HTR-8/SVneo (cell line): ENCODE results near the gene DAZAP1.

Source experiments
- DNase-seq: peaks from one replicate; pipeline ENCODE4 v3.0.0; 2011; ENCODE audit warnings: low spot score, mixed read lengths; ENCODE audit not compliant: insufficient read length
- FAIRE-seq: peaks from 2 replicates; lab custom pipeline; 2011; peaks lifted over from hg19 to GRCh38; lab: Jason Lieb, UNC

DAZAP1 gene

DNA sequence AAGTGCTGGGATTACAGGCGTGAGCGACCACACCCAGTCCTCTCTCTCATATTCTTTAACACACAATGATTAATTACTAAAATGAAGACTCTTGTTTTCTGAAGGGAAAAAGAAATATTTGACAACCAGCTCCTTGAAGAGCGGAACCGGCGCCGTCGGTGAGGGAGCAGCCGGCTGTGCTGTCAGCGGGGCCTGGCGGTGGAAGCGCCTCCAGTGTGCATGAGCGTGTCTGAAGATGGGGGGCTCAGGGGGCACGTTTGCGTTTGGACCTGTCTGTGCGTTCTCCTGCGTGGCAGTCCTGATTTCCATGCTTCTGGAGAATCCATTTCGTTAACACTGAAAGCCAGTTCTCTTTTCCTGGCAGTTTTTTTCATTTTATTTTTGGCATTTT lies 31.0 kb upstream of the DAZAP1 start:
- no peak for FAIRE-seq

DNA sequence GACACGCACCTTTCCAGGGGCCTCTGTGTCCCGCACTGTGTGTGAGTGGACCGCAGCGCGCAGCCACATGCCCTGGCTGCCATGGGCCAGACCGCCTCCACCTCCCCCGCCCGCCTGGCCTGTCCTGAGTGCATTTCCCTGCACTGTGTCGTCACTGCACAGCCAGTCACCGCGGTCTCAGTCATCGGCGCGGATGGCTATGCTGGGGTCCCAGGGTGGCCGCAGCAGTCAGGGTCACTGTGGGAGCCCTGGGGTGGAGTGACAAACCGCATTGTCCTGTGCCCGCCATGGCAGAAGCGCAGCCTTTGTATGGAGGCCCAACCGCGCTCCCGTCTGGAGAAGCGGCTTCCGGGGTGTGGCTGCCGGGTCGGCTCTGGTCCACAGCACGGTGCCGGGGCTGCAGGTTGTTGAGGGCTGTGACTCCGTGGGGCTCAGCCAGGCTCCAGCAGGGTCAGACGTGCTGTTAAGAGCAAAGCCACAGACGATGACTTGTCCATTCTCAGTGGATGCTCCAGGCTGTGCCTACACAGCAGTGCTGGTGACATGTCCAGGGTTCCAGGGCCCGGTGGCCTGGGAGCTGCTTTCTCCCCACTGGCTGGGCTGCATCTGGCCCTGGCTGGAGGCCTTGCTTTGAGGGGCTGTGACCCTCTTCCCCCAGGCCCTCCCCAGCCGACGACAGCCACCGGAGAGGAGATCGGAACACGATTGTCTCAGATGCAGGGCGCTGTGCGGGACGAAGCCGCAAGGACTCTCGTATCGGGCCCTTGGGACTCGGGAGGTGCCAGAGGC lies 30.0 kb upstream of the DAZAP1 start:
- no peak for DNase-seq
- FAIRE-seq, result no peak

More for the DNA sequence above, 31.0 kb upstream of the DAZAP1 start:
- no peak for DNase-seq

DNA sequence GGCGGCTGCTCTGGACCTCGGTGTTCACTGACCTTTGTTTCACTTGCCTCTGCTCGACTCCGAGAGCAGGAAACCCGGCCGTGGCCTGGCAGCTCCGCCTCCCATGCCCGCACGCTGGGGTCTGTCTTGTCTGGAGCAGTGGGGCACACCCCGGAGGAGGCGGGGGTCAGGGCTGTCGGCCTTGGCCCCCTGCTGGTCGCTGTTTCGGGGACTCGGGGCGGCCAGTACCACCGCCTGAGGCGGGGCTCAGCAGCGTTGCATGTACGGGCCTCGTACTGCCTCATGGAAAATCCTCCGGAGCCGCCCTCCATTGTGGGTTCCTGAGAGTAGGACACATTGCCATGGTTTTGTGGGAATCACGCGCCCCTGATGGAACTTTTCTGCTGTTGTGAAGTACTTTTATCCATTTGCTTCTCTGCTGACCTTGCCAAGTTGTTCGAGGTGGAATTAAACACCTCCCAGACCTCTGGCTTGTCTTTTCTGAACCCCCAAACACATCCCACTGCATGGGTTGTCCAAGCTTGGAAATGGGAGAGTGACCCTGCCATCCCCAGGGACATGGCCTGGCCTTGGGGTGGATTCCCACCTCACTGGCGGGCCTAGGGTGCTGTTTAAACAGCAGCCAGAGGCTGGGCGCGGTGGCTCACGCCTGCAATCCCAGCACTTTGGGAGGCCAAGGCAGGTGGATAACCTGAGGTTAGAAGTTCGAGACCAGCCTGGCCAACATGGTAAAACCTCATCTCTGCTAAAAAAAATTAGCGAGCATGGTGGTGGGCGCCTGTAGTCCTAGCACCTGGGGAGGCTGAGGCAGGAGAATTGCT lies 29.2 kb upstream of the DAZAP1 start:
- DNase-seq, result no peak

DNA sequence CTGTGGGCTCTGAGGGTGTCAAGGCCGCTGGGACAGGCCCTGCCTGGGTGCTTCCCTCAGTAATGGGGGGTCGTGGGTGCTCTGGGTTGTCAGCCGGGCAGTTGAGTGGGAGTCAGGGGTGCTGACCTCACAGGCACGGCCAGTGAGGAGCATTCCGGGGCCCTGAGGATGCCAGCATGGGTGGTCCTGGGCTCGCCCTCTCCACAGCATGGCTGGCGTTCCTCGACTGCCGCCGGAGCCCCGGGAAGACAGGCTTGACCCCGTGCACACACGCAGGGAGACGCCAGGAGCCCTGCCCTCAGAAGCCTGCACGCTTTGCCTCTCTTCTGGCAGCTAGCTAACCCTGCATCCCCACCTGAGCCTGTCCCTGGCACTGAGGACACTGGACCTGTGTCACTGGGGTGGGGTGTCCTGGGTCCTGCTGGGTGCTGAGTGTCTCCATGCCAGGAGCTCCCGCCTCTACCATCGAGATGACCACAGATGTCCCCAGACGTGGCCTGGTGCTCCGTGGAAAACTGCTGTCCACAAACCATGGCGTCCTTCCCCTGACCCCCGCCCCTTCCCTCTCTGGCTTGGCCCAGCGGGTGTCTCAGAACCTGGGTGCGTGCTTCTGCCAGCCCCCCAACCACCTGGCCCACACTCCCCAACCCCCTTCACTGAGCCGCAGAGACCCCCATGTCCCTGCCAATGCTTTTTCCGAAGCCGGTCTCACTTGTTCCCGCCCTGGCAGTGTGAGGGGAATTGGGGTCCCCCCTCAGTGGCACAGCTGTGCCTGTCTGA lies 28.1 kb upstream of the DAZAP1 start:
- no peak for DNase-seq
- no peak for FAIRE-seq

More for the DNA sequence above, 29.2 kb upstream of the DAZAP1 start:
- FAIRE-seq, result no peak

DNA sequence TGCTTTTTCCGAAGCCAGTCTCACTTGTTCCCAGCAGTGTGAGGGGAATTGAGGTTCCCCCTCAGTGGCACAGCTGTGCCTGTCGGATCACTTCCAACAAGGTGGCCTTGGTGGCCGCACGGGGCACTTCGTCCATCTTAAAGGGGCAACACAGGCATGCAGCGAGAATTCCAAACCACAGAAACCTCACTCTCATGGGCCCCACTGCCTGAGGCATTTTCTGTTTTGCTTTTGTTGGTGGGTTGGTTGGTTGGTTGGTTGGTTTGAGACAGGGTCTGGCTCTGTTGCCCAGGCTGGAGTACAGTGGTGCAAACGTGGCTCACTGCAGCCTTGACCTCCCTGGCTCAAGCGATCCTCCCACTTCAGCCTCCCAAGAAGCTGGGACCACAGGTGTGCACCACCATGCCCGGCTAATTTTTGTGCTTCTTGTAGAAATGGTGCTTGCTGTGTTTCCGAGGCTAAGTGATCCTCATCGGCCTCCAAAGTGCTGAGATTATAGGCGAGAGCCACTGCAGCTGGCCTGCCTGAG lies 27.4 kb upstream of the DAZAP1 start:
- FAIRE-seq, result no peak
- no peak for DNase-seq

DNA sequence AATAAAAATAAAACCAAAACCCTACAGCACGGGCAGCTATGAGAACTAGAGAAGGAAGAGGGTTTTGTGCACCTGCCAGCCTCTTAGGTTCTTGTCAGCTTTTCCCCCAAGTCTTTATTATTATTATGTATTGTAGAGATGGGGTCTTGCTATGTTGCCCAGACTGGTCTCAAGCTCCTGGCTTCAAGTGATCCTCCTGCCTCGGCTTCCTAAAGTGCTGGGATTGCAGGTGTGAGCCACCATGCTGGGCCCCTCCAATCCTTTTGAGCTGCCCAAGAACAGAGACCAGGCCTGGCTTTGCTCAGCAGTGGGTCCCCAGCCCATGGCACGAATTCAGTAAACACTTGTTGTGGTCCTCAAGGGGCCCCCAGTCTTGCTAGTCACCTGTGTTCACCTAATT lies 25.1 kb upstream of the DAZAP1 start:
- no peak for FAIRE-seq
- no peak for DNase-seq

DNA sequence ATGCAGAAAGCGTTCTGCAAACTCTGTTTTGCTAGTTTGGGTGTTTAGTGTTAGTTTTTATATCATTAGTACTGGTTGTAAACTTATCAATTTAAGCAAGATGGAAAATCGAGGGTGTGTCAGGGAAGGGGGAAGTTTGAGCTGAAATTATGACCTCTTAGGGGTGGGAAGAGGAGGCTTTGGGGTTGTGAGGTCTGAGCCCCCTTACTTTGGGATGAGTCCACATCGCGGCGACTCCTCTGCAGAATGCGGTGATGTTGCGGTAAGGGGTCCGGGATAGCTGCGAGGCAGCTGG lies 24.4 kb upstream of the DAZAP1 start:
- FAIRE-seq (no peak), DNase-seq (no peak)

DNA sequence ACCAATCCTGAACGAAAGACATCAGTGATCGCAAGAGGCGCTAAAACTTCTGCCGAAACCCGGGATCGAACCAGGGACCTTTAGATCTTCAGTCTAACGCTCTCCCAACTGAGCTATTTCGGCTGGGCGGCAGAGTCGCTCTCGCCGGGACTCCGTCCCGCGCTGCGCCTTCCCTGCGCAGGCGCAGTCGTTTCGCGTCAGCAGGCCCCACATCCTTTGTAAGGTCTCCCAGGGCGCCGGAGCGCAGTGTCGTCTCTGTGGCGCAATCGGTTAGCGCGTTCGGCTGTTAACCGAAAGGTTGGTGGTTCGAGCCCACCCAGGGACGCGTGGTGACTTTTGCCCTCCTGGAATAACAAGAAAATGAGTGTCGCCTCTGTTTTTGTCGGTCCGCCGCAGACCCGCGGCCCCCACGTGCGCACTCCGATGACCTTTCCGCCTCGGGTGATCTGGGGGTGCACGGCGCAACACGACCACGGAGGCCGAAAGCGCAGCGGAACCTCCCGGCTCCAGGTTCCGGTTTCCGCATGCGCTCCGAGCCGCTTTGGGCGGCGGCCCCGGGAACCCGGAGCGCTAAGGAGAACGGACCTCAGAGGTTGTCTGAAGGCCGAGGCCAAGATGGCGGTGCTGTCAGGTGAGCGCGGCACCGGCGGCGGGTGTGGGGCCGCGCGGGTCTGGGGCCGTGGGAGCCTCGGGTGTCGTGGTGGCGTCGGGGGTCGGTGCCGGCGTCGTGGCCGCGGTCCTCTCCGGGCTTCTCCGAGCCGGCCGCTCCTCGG lies 23.9 kb upstream of the DAZAP1 start, which contains the start of gene NDUFS7:
TSS of gene NDUFS7 (plus strand) at position 596 of the 773 bp plus-strand sequence. CDS start at position 616, 20 bp downstream.
- FAIRE-seq (no peak), DNase-seq (peak; percentile 67)

DNA sequence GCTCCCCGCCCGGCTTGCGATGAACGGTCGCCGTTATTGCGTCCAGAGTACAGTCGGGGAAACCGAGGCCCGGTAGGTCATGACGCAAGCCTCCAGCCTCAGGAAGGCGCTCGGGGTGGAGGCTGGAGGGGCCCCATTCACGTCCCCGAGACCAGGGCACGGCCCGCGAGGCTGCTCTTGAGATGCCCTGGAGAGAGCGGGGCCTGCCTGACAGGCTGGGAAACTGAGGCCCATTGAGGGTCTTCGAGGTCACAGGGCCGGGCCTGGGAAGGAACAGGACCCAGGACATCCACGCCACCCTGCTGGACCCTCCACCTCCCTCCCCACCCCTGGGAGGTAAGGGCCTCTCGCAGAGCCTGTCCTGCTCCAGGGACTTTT lies 23.3 kb upstream of the DAZAP1 start:
- no peak for FAIRE-seq
- no peak for DNase-seq

DNA sequence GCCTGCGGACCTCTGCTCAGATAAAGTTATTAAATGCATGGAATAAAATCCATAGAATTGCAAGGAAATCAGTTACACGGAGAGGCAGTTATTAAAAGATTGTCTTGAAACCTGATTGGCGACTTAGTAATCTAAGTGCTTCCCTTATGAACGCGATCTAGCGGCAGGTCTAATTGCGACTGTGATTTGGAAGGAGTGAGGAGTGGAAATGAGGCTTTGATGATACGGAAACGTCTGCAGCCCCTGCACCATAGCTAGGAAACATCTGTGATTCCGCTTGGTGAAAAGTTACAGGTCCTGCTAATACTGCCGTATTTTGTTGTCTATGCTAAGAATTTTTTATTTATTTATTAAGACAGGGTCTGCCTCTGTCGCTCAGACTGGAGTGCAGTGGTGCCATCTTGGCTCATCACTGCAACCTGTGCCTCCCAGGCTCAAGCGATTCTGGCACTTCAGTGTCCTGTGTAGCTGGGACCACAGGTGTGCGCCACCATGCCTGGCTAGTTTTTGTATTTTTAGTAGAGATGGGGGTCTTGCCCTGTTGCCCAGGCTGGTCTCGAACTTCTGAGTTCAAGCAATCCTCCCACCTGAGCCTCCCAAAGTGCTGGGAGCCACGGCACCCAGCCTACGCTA lies 22.8 kb upstream of the DAZAP1 start:
- FAIRE-seq, result no peak

DNA sequence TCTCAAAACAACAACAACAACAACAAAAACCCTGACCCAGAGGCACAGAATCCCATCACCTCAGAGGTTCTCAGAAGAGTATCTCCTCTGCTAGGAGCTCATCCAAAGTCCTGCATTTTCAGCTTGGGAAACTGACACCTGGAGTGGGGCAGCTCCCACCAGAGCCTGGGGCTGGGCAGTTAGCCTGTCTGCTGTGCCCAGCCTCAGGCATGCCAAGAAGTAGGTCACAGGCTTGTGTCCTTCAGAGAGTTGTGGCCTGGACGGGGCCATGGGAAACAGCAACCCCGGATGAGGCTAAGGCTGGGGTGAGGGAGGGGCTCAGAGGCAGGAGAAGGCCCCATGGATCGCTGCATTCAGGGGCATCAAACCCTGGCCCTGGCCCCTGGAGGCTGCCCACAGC lies 21.6 kb upstream of the DAZAP1 start:
- no peak for DNase-seq

More for the DNA sequence above, 22.8 kb upstream of the DAZAP1 start:
- DNase-seq, result no peak

DNA sequence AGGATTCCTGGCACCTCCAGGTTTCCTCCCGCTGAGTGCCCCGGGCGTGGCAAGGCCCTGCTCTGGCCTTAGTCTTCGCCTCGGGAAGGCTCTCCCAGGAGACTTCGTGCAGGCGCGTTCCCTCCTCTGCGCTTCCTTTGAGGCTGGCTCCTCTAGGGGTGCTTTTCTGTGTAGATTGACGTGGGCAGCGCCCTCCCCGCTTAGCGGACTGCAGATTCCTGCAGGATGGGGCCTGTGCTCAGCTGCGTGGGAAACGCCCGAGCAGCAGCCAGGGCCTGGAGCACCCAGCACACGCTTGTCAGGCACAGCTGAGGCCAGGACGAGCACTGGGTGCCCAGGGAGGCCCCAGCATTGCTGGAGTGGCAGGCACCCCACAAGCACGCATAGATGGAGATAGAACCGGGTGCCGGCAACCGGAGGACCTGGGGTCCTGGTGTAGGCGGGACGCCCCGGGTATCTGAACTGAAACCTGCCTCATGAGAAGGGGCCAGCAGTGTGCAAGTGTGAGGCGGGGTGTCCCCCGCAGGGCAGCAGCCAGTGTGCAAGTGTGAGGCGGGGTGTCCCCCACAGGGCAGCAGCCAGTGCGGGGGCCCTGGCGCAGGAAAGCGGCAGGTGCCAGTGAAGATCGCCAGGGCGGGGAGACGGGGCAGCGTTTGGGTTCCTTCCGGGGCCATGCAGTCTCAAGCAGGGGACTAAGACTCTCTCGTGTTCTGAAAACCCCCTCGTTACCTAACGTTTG lies 20.3 kb upstream of the DAZAP1 start:
- FAIRE-seq (no peak), DNase-seq (no peak)

More for the DNA sequence above, 21.6 kb upstream of the DAZAP1 start:
- FAIRE-seq, result no peak

DNA sequence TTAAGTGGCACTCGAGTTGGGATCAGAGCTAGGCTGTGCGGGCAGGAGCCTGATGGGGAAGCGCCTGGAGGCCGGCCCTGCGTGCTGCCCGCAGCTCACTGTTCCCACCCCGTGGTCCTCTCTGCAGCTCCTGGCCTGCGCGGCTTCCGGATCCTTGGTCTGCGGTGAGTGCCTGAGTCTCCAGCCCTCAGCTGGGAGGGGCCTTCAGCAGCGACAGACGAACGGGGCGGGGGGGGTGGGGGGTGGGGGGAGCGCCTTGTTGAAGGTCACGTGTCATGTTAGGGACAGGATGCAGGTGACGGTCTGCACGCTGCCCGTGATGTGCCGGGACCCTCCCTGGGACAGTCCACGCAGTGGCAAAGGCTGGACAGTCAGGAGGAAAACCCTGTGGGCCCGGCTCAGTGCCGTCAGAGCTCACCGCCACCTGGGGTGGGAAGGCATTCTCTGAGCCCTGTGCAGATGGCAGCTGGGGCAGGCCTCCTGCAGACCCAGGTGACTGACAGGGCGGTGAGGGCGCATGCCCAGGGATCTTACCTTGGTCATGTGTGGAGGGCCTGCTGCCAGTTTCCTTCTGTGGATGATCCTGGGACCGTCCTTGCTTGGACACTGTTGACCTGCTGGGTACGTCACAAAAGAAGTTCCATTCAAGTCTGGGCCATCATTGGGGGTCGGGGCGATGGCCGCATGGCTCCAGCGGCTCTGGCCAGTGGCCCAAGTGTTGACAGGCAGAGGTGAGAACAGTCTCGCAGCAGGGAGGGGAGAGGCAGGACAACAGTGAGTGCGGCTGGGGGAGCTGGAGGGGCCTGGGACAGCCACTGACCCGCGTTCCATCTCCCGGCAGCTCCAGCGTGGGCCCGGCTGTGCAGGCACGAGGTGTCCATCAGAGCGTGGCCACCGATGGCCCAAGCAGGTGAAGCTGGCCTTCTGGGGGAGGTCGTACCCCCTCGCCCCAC lies 19.4 kb upstream of the DAZAP1 start:
- DNase-seq (no peak), FAIRE-seq (no peak)

DNA sequence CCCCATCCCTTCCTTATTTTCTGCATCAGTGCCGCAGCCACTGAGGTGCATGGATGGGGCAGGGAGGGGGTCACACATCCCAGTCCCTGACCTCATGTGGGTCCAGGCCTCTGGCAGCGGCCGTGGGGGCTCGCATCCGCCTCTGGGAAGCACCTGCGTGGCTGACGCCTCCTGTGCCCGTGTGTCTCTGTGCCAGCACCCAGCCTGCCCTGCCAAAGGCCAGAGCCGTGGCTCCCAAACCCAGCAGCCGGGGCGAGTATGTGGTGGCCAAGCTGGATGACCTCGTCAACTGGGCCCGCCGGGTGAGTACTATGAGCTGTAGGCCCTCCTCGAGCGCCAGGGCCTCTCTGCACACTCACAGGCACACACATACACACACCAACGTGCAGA lies 18.8 kb upstream of the DAZAP1 start:
- DNase-seq (no peak), FAIRE-seq (no peak)

DNA sequence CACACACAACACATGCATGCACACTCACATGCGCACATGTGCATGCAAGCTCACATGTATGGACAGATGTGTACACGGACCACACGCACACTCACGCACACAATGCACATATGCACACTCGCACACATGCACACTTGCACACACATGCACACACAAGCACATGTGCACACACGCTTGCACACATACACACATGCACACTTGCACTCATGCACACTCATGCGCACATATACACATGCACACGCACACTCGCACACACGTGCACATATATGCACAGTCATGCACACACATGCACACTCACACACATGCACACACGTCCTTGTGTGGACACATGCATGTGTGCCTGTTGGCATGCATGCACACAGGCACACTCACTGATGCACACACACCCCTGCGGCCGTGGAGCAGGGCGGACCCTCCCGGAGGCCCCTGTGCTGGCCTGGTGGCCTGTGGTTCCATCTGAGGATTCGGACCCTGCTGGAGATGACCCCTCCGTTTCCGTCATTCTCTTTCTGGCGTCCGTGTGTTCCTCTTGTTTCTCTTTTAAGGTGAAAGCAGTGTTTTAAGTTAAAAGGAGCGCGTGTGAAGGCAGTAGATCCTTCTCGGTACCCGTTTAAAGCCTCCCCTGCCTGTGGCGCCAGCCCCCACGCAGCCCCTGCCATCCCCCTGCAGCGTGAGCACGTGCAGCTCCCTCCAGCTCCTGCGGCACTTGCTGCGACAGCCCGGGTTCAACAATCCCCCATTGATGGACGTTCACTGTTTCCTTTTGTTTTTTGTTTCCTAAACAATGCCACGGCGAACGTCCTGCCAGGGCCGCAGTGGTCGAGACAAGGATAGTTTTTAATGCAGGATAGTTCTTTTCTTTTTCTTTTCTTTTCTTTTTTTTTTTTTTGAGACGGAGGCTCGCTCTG lies 18.1 kb upstream of the DAZAP1 start:
- DNase-seq (no peak), FAIRE-seq (peak; percentile 94)

DNA sequence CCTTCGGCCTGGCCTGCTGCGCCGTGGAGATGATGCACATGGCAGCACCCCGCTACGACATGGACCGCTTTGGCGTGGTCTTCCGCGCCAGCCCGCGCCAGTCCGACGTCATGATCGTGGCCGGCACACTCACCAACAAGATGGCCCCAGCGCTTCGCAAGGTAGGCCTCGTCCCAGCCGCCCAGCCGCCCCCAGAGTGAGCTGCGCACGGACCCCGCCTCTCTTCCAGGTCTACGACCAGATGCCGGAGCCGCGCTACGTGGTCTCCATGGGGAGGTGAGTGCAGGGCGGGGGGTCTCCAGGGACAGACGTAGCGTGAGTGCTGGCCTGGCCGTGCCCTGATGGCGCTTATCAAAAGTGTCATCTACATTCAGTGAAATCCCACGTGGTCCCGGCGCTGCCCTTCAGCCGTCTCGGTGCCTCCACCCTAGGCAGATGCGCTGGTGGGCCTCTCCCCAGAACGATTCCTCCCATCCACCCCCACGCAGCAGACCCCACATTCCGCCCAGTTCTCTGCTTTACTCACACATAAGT lies 16.4 kb upstream of the DAZAP1 start:
- FAIRE-seq (no peak), DNase-seq (no peak)
